Thyroid gland (tissue), 4 donors: ENCODE measurements around the gene DROSHA.

Experiments used
- CTCF ChIP-seq, 6 experiments: fragments of 200-600 bp in 3 of 6; fragments of 450-650 bp in 3 of 6; sonication (generic) in 3 of 6; IDR thresholded peaks; one replicate each; pipeline ENCODE4 v1.5.1; 2016 to 2019; ENCODE audit warnings: antibody characterized with exemption in 6 of 6, mild to moderate bottlenecking in 2 of 6, inconsistent platforms in 1 of 6, moderate library complexity in 1 of 6
- POLR2A ChIP-seq, 2 donors: fragments of 450-650 bp; IDR thresholded peaks; one replicate each; pipeline ENCODE4 v1.6.1; 2017; ENCODE audit warnings: antibody characterized with exemption in 2 of 2, mild to moderate bottlenecking in 2 of 2, moderate library complexity in 1 of 2

- TF ChIP-seq CTCF (IDR thresholded peaks at IDR 0.05) (no peak), POLR2A (IDR thresholded peaks at IDR 0.05) (no peak)
These were observed 170.7 kb downstream of the DROSHA start for GRCh38 chr5:31361234-31361633.
